K562 (cell line): ENCODE data around the gene TMEM252. TPM values are rescaled to one million over a fixed set of nuclear protein-coding genes. Genes with fewer than 3 reads are reported as not detected.

Source experiments
- ATAC-seq: fragments of 200-7000 bp; cut with Tn5 transposase; 3 replicates; pipeline ENCODE4 v1.9.1; 2020; ENCODE audit warnings: moderate library complexity
- BruUV-seq: library from RNA; stranded (reverse); fragments of 400-500 nt; replicated peaks from 2 replicates; lab custom pipeline; 2021; lab: Mats Ljungman, UMichigan
- CTCF ChIA-PET: fragments of 300-600 bp; formaldehyde crosslinking; extraction: SDS; loops from one replicate; lab custom pipeline; 2021; ENCODE audit warnings: low intra/inter-chr PET ratio; lab: Yijun Ruan, JAX
- POLR2A ChIA-PET: fragments of 300-600, 350-650 bp; sonication (Branson Sonifier 250); formaldehyde crosslinking; extraction: SDS; loops from one replicate; lab custom pipeline; 2021; ENCODE audit warnings: antibody characterized with exemption, inconsistent platforms; lab: Yijun Ruan, JAX
- DNase-seq, 4 experiments: peaks; one replicate each; pipeline versions ENCODE4 v3.0.0 to v3.0.0-alpha.2; 2011 to 2018; ENCODE audit warnings: low spot score in 3 of 4, mixed read lengths in 3 of 4; ENCODE audit errors: extremely low read depth in 1 of 4
- FAIRE-seq: peaks from 2 replicates; lab custom pipeline; 2011; peaks lifted over from hg19 to GRCh38; lab: Jason Lieb, UNC
- H2AFZ ChIP-seq: 2 replicates; pipeline ENCODE4 v1.6.0; 2011; ENCODE audit warnings: low read depth, low read length, control low read depth, inconsistent platforms
- H3K27ac ChIP-seq: fragments of 200-600 bp; 3 replicates; pipeline ENCODE4 v1.8.0; 2011; ENCODE audit warnings: low read depth, mild to moderate bottlenecking, control low read depth, inconsistent platforms, low read length, moderate library complexity, mixed read lengths; ENCODE audit errors: extremely low read depth
- H3K27me3 ChIP-seq, 2 experiments: fragments of 300-600 bp in 1 of 2; 2 replicates in 1 of 2; 3 replicates in 1 of 2; pipeline versions ENCODE4 v1.6.0 to v1.8.0; 2011; ENCODE audit warnings: inconsistent platforms in 2 of 2, low read length in 2 of 2, mild to moderate bottlenecking in 1 of 2, mixed read lengths in 1 of 2, moderate library complexity in 1 of 2; ENCODE audit not compliant: control insufficient read depth in 2 of 2, insufficient read depth in 2 of 2
- H3K36me3 ChIP-seq: fragments of 300-600 bp; 3 replicates; pipeline ENCODE4 v1.8.0; 2011; ENCODE audit warnings: mild to moderate bottlenecking, low read length, inconsistent platforms; ENCODE audit not compliant: control insufficient read depth, insufficient read depth
- H3K4me1 ChIP-seq, 2 experiments: fragments of 200-600 bp in 1 of 2; replicated peaks in 1 of 2; 2 replicates in 1 of 2; 3 replicates in 1 of 2; pipeline versions ENCODE4 v1.5.1 to v1.8.0; 2011; ENCODE audit warnings: inconsistent platforms in 2 of 2, low read length in 2 of 2, mild to moderate bottlenecking in 1 of 2, mixed read lengths in 1 of 2, moderate library complexity in 1 of 2; ENCODE audit not compliant: control insufficient read depth in 2 of 2, insufficient read depth in 2 of 2
- H3K4me2 ChIP-seq: 2 replicates; pipeline ENCODE4 v1.6.1; 2011; ENCODE audit warnings: low read length, control low read depth, inconsistent platforms, mixed read lengths; ENCODE audit not compliant: insufficient read depth
- H3K4me3 ChIP-seq: fragments of 200-600 bp; sonication (generic), shearing (Covaris generic); 2 replicates; pipeline ENCODE4 v1.5.1; 2016; ENCODE audit warnings: control low read depth, inconsistent platforms
- H3K79me2 ChIP-seq: fragments of 200-600 bp; 3 replicates; pipeline ENCODE4 v1.8.0; 2011; ENCODE audit warnings: low read length, inconsistent platforms; ENCODE audit not compliant: control insufficient read depth, insufficient read depth
- H3K9ac ChIP-seq, 2 experiments: 2 replicates each; pipeline versions ENCODE4 v1.6.0 to v1.6.1; 2011; ENCODE audit warnings: low read depth in 2 of 2, low read length in 2 of 2, control low read depth in 1 of 2, inconsistent platforms in 1 of 2, mild to moderate bottlenecking in 1 of 2, mixed read lengths in 1 of 2; ENCODE audit not compliant: insufficient read depth in 1 of 2
- H3K9me1 ChIP-seq: one replicate; pipeline ENCODE4 v1.6.0; 2011; ENCODE audit warnings: inconsistent platforms, mild to moderate bottlenecking, low read length, moderate library complexity; ENCODE audit not compliant: control insufficient read depth, insufficient read depth
- H3K9me3 ChIP-seq: replicated peaks from 2 replicates; pipeline ENCODE4 v1.5.1; 2011; ENCODE audit warnings: low read depth, low read length, inconsistent platforms; ENCODE audit not compliant: control insufficient read depth, insufficient read depth
- H4K20me1 ChIP-seq: replicated peaks from 2 replicates; pipeline ENCODE4 v1.6.1; 2011; ENCODE audit warnings: low read length, inconsistent platforms, mixed read lengths; ENCODE audit not compliant: control insufficient read depth, insufficient read depth
- FOXA1 ChIP-seq: fragments of 450-650 bp; IDR thresholded peaks from 2 replicates; pipeline ENCODE4 v1.6.1; 2016; ENCODE audit warnings: mild to moderate bottlenecking, borderline replicate concordance
- MAFG ChIP-seq: fragments of 450-650 bp; conservative IDR thresholded peaks from 2 replicates; pipeline ENCODE4 v1.6.1; 2016; ENCODE audit warnings: missing genetic modification characterization, missing compliant biosample characterization
- RCOR1 ChIP-seq, 2 experiments: IDR thresholded peaks; 2 replicates each; pipeline ENCODE4 v1.6.1; 2012; ENCODE audit warnings: low read depth in 2 of 2, low read length in 2 of 2, borderline replicate concordance in 1 of 2, improper control_type of control experiment in 1 of 2
- SMAD2 ChIP-seq: fragments of 150-350 bp; IDR thresholded peaks from 2 replicates; pipeline ENCODE4 v1.6.1; 2014; ENCODE audit warnings: low read depth, mild to moderate bottlenecking, low read length
- WGBS: fragments of 100-300 bp; shearing (Covaris generic); methylation state at CpG from one replicate; pipeline ENCODE4 v1.1.6; 2016; ENCODE audit warnings: low coverage, mixed read lengths; ENCODE audit not compliant: insufficient coverage; ENCODE audit errors: missing lambda C conversion rate; 5-methylcytosine and 5-hydroxymethylcytosine counted together
- in situ Hi-C: fragments of 300-500 bp; cut with MboI; formaldehyde crosslinking; loops from 4 replicates; pipeline ENCODE4 v1.15.0; 2018; ENCODE audit warnings: inconsistent platforms, mixed read lengths
- intact Hi-C: fragments of 100-400 bp; cut with micrococcal nuclease; formaldehyde crosslinking; loops from 2 replicates; pipeline ENCODE4 v1.14.2; 2022
- polyA plus RNA-seq, 8 experiments: library from polyadenylated mRNA; depleted of rRNA in 4 of 8; stranded (reverse) in 5 of 8; unstranded in 3 of 8; fragments of >200 nt; fragmentation: Nextera tagmentation in 2 of 8; fragmentation: Illumina TruSeq in 1 of 8; extraction: Ambion mirVana in 2 of 8; extraction: Trizol in 1 of 8; gene quantifications; 2 replicates each; pipeline versions ENCODE4 v1.2.1 to v1.2.3, GENCODE V29; 2011 to 2014; ENCODE audit warnings: inconsistent platforms in 1 of 8, missing spikeins in 1 of 8
- total RNA-seq, 7 experiments: library from RNA; depleted of rRNA in 6 of 7; stranded (reverse); fragments of >200 nt in 6 of 7; fragmentation: Illumina TruSeq in 2 of 7; extraction: Trizol in 2 of 7; gene quantifications; 2 replicates each; pipeline versions ENCODE4 v1.2.1 to v1.2.3, GENCODE V29; 2011 to 2021; ENCODE audit warnings: low replicate concordance in 1 of 7
- TF ChIP-seq, protein P1 (sequence below): sonication (generic); formaldehyde crosslinking; IDR thresholded peaks from 2 replicates; pipeline ENCODE4 v1.8.0; 2022; ENCODE audit warnings: mild to moderate bottlenecking, missing genetic modification reagents
- TF ChIP-seq, protein P2 (sequence below): fragments of 450-650 bp; formaldehyde crosslinking; IDR thresholded peaks from 2 replicates; pipeline ENCODE4 v1.4.0; 2020; ENCODE audit warnings: mild to moderate bottlenecking, moderate library complexity
- TF ChIP-seq, protein P3 (sequence below): sonication (generic); formaldehyde crosslinking; IDR thresholded peaks from 2 replicates; pipeline ENCODE4 v1.8.0; 2023; ENCODE audit warnings: missing genetic modification reagents, mild to moderate bottlenecking, borderline replicate concordance

TMEM252 gene
- total and polyA plus RNA-seq, 9 of the 15 experiments (the other 6 are each of a cell fraction or from before 2014, with no cell fraction given): not detected

DNA sequence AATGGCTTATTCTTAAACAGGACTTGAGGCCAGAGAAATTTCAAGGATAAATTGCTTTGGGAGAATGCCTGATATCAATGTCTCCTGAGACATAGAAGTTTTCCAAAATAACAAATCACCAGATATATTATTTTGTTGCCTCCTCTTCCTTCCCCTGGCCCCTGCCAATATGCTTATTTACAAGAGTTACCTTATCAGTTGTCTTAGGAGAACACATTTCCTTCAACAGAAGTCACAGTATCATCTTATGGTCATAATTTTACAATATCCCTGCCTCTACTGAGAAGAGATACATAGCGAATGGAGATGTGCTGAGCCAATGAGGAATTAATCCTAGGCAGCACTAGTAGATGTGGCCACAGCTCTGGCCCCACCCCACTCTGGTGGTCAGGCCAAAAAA, 43.1 kb downstream of the TMEM252 start:
- Histone ChIP-seq H4K20me1 (no peaks in the 10 kb centered on the region), H3K4me2 (no peak overlapping the region), H3K9ac (no peak overlapping the region), H3K27me3 (no peaks in the 10 kb centered on the region; a peak in 1 of 5 replicates), H3K9me3 (no peaks in the 10 kb centered on the region), H3K4me1 (no peaks in the 10 kb centered on the region), H2AFZ (no peak overlapping the region), H3K79me2 (no peaks in the 10 kb centered on the region), H3K4me3 (no peak overlapping the region), H3K9me1 (no peaks in the 10 kb centered on the region), H3K27ac (no peak overlapping the region), H3K36me3 (no peaks in the 10 kb centered on the region)
- intact Hi-C loops (no loop called here), in situ Hi-C loops (no loop called here)
- CTCF ChIA-PET: no interaction called here
- no peak for FAIRE-seq
- ATAC-seq: no peak
- BruUV-seq: no TSS peak
- no peak for DNase-seq
- 0% methylated on average over 1 of the region's 1 CpG for WGBS
- TF ChIP-seq, protein P1, sequence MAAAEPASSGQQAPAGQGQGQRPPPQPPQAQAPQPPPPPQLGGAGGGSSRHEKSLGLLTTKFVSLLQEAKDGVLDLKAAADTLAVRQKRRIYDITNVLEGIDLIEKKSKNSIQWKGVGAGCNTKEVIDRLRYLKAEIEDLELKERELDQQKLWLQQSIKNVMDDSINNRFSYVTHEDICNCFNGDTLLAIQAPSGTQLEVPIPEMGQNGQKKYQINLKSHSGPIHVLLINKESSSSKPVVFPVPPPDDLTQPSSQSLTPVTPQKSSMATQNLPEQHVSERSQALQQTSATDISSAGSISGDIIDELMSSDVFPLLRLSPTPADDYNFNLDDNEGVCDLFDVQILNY (CRISPR knock-in tag): no peak
- POLR2A ChIA-PET: no interaction called here

DNA sequence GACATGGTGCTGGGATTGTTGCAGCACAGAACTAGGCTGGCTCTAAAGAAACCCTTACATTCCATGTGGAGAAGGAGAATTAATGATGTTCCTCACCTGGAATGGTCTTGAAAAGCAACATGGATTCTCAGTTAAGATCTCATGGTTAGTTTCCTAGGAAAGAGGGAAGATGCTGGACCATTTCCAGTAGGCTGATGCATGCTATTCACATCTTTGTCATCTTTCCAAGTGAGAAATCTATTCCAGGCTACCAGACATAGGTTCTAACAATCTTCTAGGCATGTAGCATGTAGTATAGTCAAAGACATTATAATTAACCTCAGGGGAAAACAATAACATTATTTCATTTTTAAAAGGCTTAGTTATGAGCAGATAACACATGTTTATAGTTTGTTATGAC, 44.3 kb downstream of the TMEM252 start:
- Histone ChIP-seq H3K4me3 (no peak overlapping the region), H3K4me2 (no peak overlapping the region), H3K9me3 (no peaks in the 10 kb centered on the region), H3K4me1 (no peaks in the 10 kb centered on the region), H3K36me3 (no peaks in the 10 kb centered on the region), H2AFZ (no peak overlapping the region), H4K20me1 (no peaks in the 10 kb centered on the region), H3K27me3 (no peaks in the 10 kb centered on the region; a peak in 1 of 5 replicates), H3K79me2 (no peaks in the 10 kb centered on the region), H3K27ac (no peak overlapping the region), H3K9ac (no peak overlapping the region), H3K9me1 (no peaks in the 10 kb centered on the region)
- in situ Hi-C loops: no loop called here
- intact Hi-C loops: no loop called here
- FAIRE-seq (no peak), DNase-seq (no peak), ATAC-seq (no peak)
- ChIA-PET POLR2A (no interaction called here), CTCF (no interaction called here)
- BruUV-seq: no TSS peak
- TF ChIP-seq, protein P2, sequence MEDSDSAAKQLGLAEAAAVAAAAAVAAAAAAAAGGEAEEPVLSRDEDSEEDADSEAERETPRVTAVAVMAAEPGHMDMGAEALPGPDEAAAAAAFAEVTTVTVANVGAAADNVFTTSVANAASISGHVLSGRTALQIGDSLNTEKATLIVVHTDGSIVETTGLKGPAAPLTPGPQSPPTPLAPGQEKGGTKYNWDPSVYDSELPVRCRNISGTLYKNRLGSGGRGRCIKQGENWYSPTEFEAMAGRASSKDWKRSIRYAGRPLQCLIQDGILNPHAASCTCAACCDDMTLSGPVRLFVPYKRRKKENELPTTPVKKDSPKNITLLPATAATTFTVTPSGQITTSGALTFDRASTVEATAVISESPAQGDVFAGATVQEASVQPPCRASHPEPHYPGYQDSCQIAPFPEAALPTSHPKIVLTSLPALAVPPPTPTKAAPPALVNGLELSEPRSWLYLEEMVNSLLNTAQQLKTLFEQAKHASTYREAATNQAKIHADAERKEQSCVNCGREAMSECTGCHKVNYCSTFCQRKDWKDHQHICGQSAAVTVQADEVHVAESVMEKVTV (CRISPR knock-in tag): no peak
- TF ChIP-seq FOXA1 (no peak), SMAD2 (no peak), MAFG (tag) (no peak), RCOR1 (IDR thresholded peaks at IDR 0.05; ENCODE audit: borderline replicate concordance in 1 of 2, low read depth in 2 of 2, low read length in 2 of 2) (no peak)
- TF ChIP-seq, protein P3, sequence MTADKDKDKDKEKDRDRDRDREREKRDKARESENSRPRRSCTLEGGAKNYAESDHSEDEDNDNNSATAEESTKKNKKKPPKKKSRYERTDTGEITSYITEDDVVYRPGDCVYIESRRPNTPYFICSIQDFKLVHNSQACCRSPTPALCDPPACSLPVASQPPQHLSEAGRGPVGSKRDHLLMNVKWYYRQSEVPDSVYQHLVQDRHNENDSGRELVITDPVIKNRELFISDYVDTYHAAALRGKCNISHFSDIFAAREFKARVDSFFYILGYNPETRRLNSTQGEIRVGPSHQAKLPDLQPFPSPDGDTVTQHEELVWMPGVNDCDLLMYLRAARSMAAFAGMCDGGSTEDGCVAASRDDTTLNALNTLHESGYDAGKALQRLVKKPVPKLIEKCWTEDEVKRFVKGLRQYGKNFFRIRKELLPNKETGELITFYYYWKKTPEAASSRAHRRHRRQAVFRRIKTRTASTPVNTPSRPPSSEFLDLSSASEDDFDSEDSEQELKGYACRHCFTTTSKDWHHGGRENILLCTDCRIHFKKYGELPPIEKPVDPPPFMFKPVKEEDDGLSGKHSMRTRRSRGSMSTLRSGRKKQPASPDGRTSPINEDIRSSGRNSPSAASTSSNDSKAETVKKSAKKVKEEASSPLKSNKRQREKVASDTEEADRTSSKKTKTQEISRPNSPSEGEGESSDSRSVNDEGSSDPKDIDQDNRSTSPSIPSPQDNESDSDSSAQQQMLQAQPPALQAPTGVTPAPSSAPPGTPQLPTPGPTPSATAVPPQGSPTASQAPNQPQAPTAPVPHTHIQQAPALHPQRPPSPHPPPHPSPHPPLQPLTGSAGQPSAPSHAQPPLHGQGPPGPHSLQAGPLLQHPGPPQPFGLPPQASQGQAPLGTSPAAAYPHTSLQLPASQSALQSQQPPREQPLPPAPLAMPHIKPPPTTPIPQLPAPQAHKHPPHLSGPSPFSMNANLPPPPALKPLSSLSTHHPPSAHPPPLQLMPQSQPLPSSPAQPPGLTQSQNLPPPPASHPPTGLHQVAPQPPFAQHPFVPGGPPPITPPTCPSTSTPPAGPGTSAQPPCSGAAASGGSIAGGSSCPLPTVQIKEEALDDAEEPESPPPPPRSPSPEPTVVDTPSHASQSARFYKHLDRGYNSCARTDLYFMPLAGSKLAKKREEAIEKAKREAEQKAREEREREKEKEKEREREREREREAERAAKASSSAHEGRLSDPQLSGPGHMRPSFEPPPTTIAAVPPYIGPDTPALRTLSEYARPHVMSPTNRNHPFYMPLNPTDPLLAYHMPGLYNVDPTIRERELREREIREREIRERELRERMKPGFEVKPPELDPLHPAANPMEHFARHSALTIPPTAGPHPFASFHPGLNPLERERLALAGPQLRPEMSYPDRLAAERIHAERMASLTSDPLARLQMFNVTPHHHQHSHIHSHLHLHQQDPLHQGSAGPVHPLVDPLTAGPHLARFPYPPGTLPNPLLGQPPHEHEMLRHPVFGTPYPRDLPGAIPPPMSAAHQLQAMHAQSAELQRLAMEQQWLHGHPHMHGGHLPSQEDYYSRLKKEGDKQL (CRISPR knock-in tag): no peak
